ENCODE data around the gene COLEC11. TPM values are rescaled to one million over a fixed set of nuclear protein-coding genes. Genes with fewer than 3 reads are reported as not detected.
A peak's percentile ranks its signal among the peaks of the same experiment; 100 is the strongest.

The COLEC11 gene
- total RNA-seq, 4 donors from 2014 or later, result 2.1 to 19.1 (median 6.6) TPM

- Histone ChIP-seq H3K27ac (replicated peaks in 1 of 4) (peak overlapping the region; percentile 71 to 81 (median 74)), H3K9me3 (no peaks in the 10 kb centered on the region), H3K27me3 (no peaks in the 10 kb centered on the region), H3K4me1 (peaks cover 6 to 23% (median 21%) of the 10 kb centered on the region in 4 donors), H3K4me3 (no peak overlapping the region), H3K36me3 (peaks cover 9 to 27% (median 24%) of the 10 kb centered on the region in 4 donors)
- WGBS, result 88% methylated on average over 16 of the region's 16 CpGs
- intact Hi-C loops (cut with DNase I), result loop anchor here (5.0 kb wide), 1 partner anchor 66 kb away; no protein-coding TSS in a partner anchor
- no peak for DNase-seq (ENCODE audit: extremely low spot score)
- TF ChIP-seq EP300 (IDR thresholded peaks at IDR 0.05) (no peak), POLR2A (IDR thresholded peaks at IDR 0.05; ENCODE audit: low read depth) (no peak), POLR2AphosphoS5 (IDR thresholded peaks at IDR 0.05) (no peak), CTCF (IDR thresholded peaks at IDR 0.05) (no peak)
Observed at GRCh38 chr2:3586220-3586619, 8.7 kb upstream of the COLEC11 start.

- Histone ChIP-seq H3K4me1 (peaks cover 6 to 23% (median 21%) of the 10 kb centered on the region in 4 donors), H3K9me3 (no peaks in the 10 kb centered on the region), H3K27me3 (no peaks in the 10 kb centered on the region), H3K4me3 (no peak overlapping the region), H3K36me3 (peaks cover 1 to 19% (median 16%) of the 10 kb centered on the region in 4 donors), H3K27ac (replicated peaks in 1 of 4) (no peak overlapping the region)
- TF ChIP-seq CTCF (IDR thresholded peaks at IDR 0.05), result no peak
- no peak for TF ChIP-seq POLR2A (IDR thresholded peaks at IDR 0.05; ENCODE audit: low read depth)
- no peak for TF ChIP-seq EP300 (IDR thresholded peaks at IDR 0.05)
- TF ChIP-seq POLR2AphosphoS5 (IDR thresholded peaks at IDR 0.05), result no peak
- intact Hi-C loops (cut with DNase I), result loop anchor here (5.0 kb wide), 1 partner anchor 65 kb away; no protein-coding TSS in a partner anchor
- no peak for DNase-seq (ENCODE audit: extremely low spot score)
- 78% methylated on average over 5 of the region's 5 CpGs for WGBS
Observed at GRCh38 chr2:3587021-3587420, 7.9 kb upstream of the COLEC11 start.

- WGBS, result 86% methylated on average over 6 of the region's 6 CpGs
- Histone ChIP-seq H3K4me1 (peaks cover 6 to 23% (median 21%) of the 10 kb centered on the region in 4 donors), H3K36me3 (peaks cover 0 to 16% (median 12%) of the 10 kb centered on the region in 4 donors), H3K9me3 (no peaks in the 10 kb centered on the region), H3K27me3 (no peaks in the 10 kb centered on the region), H3K27ac (replicated peaks in 1 of 4) (no peak overlapping the region), H3K4me3 (no peak overlapping the region)
- DNase-seq (ENCODE audit: extremely low spot score), result no peak
- no peak for TF ChIP-seq POLR2AphosphoS5 (IDR thresholded peaks at IDR 0.05)
- no peak for TF ChIP-seq POLR2A (IDR thresholded peaks at IDR 0.05; ENCODE audit: low read depth)
- no peak for TF ChIP-seq EP300 (IDR thresholded peaks at IDR 0.05)
- no peak for TF ChIP-seq CTCF (IDR thresholded peaks at IDR 0.05)
- intact Hi-C loops (cut with DNase I), result loop anchor here (5.0 kb wide), 1 partner anchor 65 kb away; no protein-coding TSS in a partner anchor
Observed at GRCh38 chr2:3587432-3587831, 7.5 kb upstream of the COLEC11 start.

GRCh38 chr2:3588084-3588483 is 6.8 kb upstream of the COLEC11 start:
- no peaks in the 10 kb centered on the region for H3K9me3 ChIP-seq
- peaks cover 6 to 23% (median 21%) of the 10 kb centered on the region in 4 donors for H3K4me1 ChIP-seq
- no peak overlapping the region for H3K27ac ChIP-seq (replicated peaks in 1 of 4)
- H3K27me3 ChIP-seq, result no peaks in the 10 kb centered on the region
- intact Hi-C loops (cut with DNase I), result loop anchor here (5.0 kb wide), 1 partner anchor 64 kb away; no protein-coding TSS in a partner anchor
- 87% methylated on average over 7 of the region's 7 CpGs for WGBS
- DNase-seq (ENCODE audit: extremely low spot score), result no peak
- TF ChIP-seq POLR2AphosphoS5 (IDR thresholded peaks at IDR 0.05), result no peak
- no peak for TF ChIP-seq EP300 (IDR thresholded peaks at IDR 0.05)
- peaks cover 0 to 10% (median 8%) of the 10 kb centered on the region in 4 donors for H3K36me3 ChIP-seq
- H3K4me3 ChIP-seq, result no peak overlapping the region

GRCh38 chr2:3589086-3589485 is 5.8 kb upstream of the COLEC11 start:
- Histone ChIP-seq H3K27ac (replicated peaks in 1 of 4) (no peak overlapping the region), H3K4me3 (no peak overlapping the region), H3K4me1 (peaks cover 6 to 23% (median 21%) of the 10 kb centered on the region in 4 donors), H3K9me3 (no peaks in the 10 kb centered on the region), H3K27me3 (no peaks in the 10 kb centered on the region), H3K36me3 (peaks cover 0 to 3% (median 0%) of the 10 kb centered on the region in 4 donors)
- DNase-seq (ENCODE audit: extremely low spot score), result no peak
- 92% methylated on average over 11 of the region's 11 CpGs for WGBS
- TF ChIP-seq POLR2A (IDR thresholded peaks at IDR 0.05; ENCODE audit: low read depth), result no peak
- TF ChIP-seq CTCF (IDR thresholded peaks at IDR 0.05), result no peak
- no peak for TF ChIP-seq EP300 (IDR thresholded peaks at IDR 0.05)
- no peak for TF ChIP-seq POLR2AphosphoS5 (IDR thresholded peaks at IDR 0.05)
- intact Hi-C loops (cut with DNase I), result loop anchor here (5.0 kb wide), 1 partner anchor 63 kb away; no protein-coding TSS in a partner anchor

Measured in esophagus muscularis mucosa (tissue), 4 donors.